Endothelial cell of umbilical vein (primary cell): Measurements from ENCODE around the gene PITPNM3. TPM values are rescaled to one million over a fixed set of nuclear protein-coding genes. Genes with fewer than 3 reads are reported as not detected.

Source experiments
- BruUV-seq: library from RNA; stranded (reverse); fragments of 400-500 nt; replicated peaks from 2 replicates; lab custom pipeline; 2021; lab: Mats Ljungman, UMichigan
- CTCF ChIA-PET: fragments of 300-600, 350-600 bp; sonication (Branson Sonifier 250); formaldehyde crosslinking; loops from one replicate; lab custom pipeline; 2021; ENCODE audit warnings: antibody characterized with exemption, inconsistent platforms; lab: Charles Lee
- POLR2A ChIA-PET: fragments of 300-600, 350-600 bp; sonication (Branson Sonifier 250); formaldehyde crosslinking; loops from one replicate; lab custom pipeline; 2021; ENCODE audit warnings: antibody characterized with exemption, inconsistent platforms; lab: Charles Lee
- DNase-seq: peaks from one replicate; pipeline ENCODE4 v3.0.0-alpha.2; 2011; ENCODE audit warnings: low read depth, low spot score
- FAIRE-seq: peaks from 2 replicates; lab custom pipeline; 2011; peaks lifted over from hg19 to GRCh38; lab: Jason Lieb, UNC
- H2AFZ ChIP-seq: 2 replicates; pipeline ENCODE4 v1.6.0; 2012; ENCODE audit warnings: low read depth, low read length, control low read depth, inconsistent platforms
- H3K27ac ChIP-seq: 2 replicates; pipeline ENCODE4 v1.5.1; 2011; ENCODE audit warnings: low read depth, mild to moderate bottlenecking, control low read depth, low read length, moderate library complexity; ENCODE audit not compliant: insufficient read depth
- H3K27me3 ChIP-seq, 2 experiments: 2 replicates each; pipeline versions ENCODE4 v1.6.0 to v1.6.1; 2011; ENCODE audit warnings: low read length in 2 of 2, mixed read lengths in 1 of 2; ENCODE audit not compliant: control insufficient read depth in 2 of 2, insufficient read depth in 2 of 2
- H3K36me3 ChIP-seq, 2 experiments: 2 replicates in 1 of 2; 3 replicates in 1 of 2; pipeline ENCODE4 v1.5.1; 2011; ENCODE audit warnings: low read length in 2 of 2, mild to moderate bottlenecking in 1 of 2, moderate library complexity in 1 of 2; ENCODE audit not compliant: control insufficient read depth in 2 of 2, insufficient read depth in 2 of 2; ENCODE audit errors: extremely low read depth in 1 of 2
- H3K4me1 ChIP-seq: 3 replicates; pipeline ENCODE4 v1.5.1; 2011; ENCODE audit warnings: mild to moderate bottlenecking, low read length; ENCODE audit not compliant: control insufficient read depth, insufficient read depth; ENCODE audit errors: extremely low read depth
- H3K4me2 ChIP-seq: 2 replicates; pipeline ENCODE4 v1.6.1; 2011; ENCODE audit warnings: low read length, control low read depth, mixed read lengths; ENCODE audit not compliant: insufficient read depth
- H3K4me3 ChIP-seq, 3 experiments: fragments of 200-600 bp in 1 of 3; sonication (generic), shearing (Covaris generic) in 1 of 3; replicated peaks in 1 of 3; 2 replicates each; pipeline ENCODE4 v1.5.1; 2011 to 2016; ENCODE audit warnings: control low read depth in 3 of 3, low read length in 3 of 3, mild to moderate bottlenecking in 2 of 3, inconsistent platforms in 1 of 3, low read depth in 1 of 3, moderate library complexity in 1 of 3; ENCODE audit not compliant: insufficient read depth in 1 of 3
- H3K79me2 ChIP-seq: 2 replicates; pipeline ENCODE4 v1.6.0; 2012; ENCODE audit warnings: low read length, inconsistent platforms; ENCODE audit not compliant: control insufficient read depth, insufficient read depth
- H3K9ac ChIP-seq: replicated peaks from 2 replicates; pipeline ENCODE3; 2011; ENCODE audit warnings: low read length, control low read depth; ENCODE audit not compliant: insufficient read depth; ENCODE audit errors: extremely low read depth
- H3K9me1 ChIP-seq: replicated peaks from 3 replicates; pipeline ENCODE4 v1.6.0; 2011; ENCODE audit warnings: mild to moderate bottlenecking, low read length; ENCODE audit not compliant: control insufficient read depth, insufficient read depth; ENCODE audit errors: extremely low read depth
- H3K9me3 ChIP-seq: replicated peaks from 2 replicates; pipeline ENCODE4 v1.5.1; 2012; ENCODE audit warnings: low read length, inconsistent platforms; ENCODE audit not compliant: control insufficient read depth, insufficient read depth
- H4K20me1 ChIP-seq: replicated peaks from 2 replicates; pipeline ENCODE3; 2011; ENCODE audit warnings: mild to moderate bottlenecking, low read length; ENCODE audit not compliant: control insufficient read depth, insufficient read depth; ENCODE audit errors: extremely low read depth
- CTCF ChIP-seq, 2 donors: IDR thresholded peaks; 1 replicate in 1 of 2; 2 replicates in 1 of 2; pipeline ENCODE4 v1.5.1; 2011; ENCODE audit warnings: low read length in 2 of 2, mild to moderate bottlenecking in 2 of 2, moderate library complexity in 2 of 2, control low read depth in 1 of 2, inconsistent platforms in 1 of 2, low read depth in 1 of 2; ENCODE audit not compliant: insufficient read depth in 1 of 2; ENCODE audit errors: extremely low read depth in 1 of 2
- EZH2 ChIP-seq: IDR thresholded peaks from 2 replicates; pipeline ENCODE4 v1.6.1; 2012; ENCODE audit warnings: borderline replicate concordance, low read depth, mild to moderate bottlenecking, moderate library complexity, low read length, inconsistent platforms; ENCODE audit not compliant: severe bottlenecking
- FOS ChIP-seq: IDR thresholded peaks from 2 replicates; pipeline ENCODE4 v1.6.1; 2011; ENCODE audit warnings: mild to moderate bottlenecking, low read length, moderate library complexity, borderline replicate concordance; ENCODE audit not compliant: insufficient read depth
- GATA2 ChIP-seq: IDR thresholded peaks from 2 replicates; pipeline ENCODE4 v1.7.0; 2011; ENCODE audit warnings: low read depth, mild to moderate bottlenecking, moderate library complexity, mixed read lengths, low read length; ENCODE audit not compliant: insufficient read length, insufficient read depth
- JUN ChIP-seq: IDR thresholded peaks from 2 replicates; pipeline ENCODE4 v1.6.1; 2011; ENCODE audit warnings: borderline replicate concordance, low read depth; ENCODE audit not compliant: insufficient read length, insufficient read depth
- MAX ChIP-seq: IDR thresholded peaks from 2 replicates; pipeline ENCODE4 v1.6.1; 2011; ENCODE audit not compliant: insufficient read depth, insufficient read length
- MYC ChIP-seq: IDR thresholded peaks from one replicate; pipeline ENCODE4 v1.6.1; 2011; ENCODE audit warnings: mild to moderate bottlenecking, low read depth, low read length
- POLR2A ChIP-seq: IDR thresholded peaks from 2 replicates; pipeline ENCODE4 v1.6.1; 2012; ENCODE audit warnings: low read depth, mild to moderate bottlenecking, control low read depth, low read length
- POLR2AphosphoS5 ChIP-seq: IDR thresholded peaks from 2 replicates; pipeline ENCODE4 v1.6.1; 2012; ENCODE audit warnings: low read depth, mild to moderate bottlenecking, control low read depth, low read length, moderate library complexity; ENCODE audit not compliant: insufficient read depth
- dilution Hi-C: fragments of 300-500 bp; cut with MboI; formaldehyde crosslinking; loops from one replicate; pipeline ENCODE4 v1.15.0; 2019; ENCODE audit warnings: low sequenced_read_pairs; ENCODE audit not compliant: extremely low pct_ligation_motif_present
- intact Hi-C: fragments of 100-400 bp; cut with micrococcal nuclease; formaldehyde crosslinking; loops from one replicate; pipeline ENCODE4 v1.10.0; 2022
- polyA plus RNA-seq, 4 experiments: library from polyadenylated mRNA; depleted of rRNA in 3 of 4; stranded (reverse) in 3 of 4; unstranded in 1 of 4; fragments of >200 nt; gene quantifications; 2 replicates each; pipeline versions ENCODE4 v1.2.1 to v1.2.3, GENCODE V29; 2011 to 2012; ENCODE audit warnings: missing spikeins in 1 of 4
- total RNA-seq: library from RNA; stranded (reverse); gene quantifications from 2 replicates; pipeline ENCODE4 v1.2.3, GENCODE V29; 2021

Gene PITPNM3
- total and polyA plus RNA-seq, 2 donors (not counting 3 experiments of a cell fraction or from before 2014, with no cell fraction given), result 1.0 to 1.9 TPM

GRCh38 chr17:6452471-6453266, 103.7 kb downstream of the PITPNM3 start:
- no TSS peak for BruUV-seq
- intact Hi-C loops, result no loop called here

More at GRCh38 chr17:6452471-6453266, 103.7 kb downstream of the PITPNM3 start:
- H3K4me2 ChIP-seq, result no peak overlapping the region
- no peak for TF ChIP-seq GATA2
- TF ChIP-seq POLR2AphosphoS5, result no peak
- no peak for TF ChIP-seq EZH2
- no peak for TF ChIP-seq FOS
- TF ChIP-seq POLR2A, result no peak
- no peak for TF ChIP-seq MAX
- no peak for TF ChIP-seq CTCF (IDR thresholded peaks at IDR 0.05; ENCODE audit: extremely low read depth in 1 of 2, insufficient read depth in 1 of 2, low read depth in 1 of 2, low read length in 2 of 2)
- TF ChIP-seq MYC, result no peak
- no peak for TF ChIP-seq JUN
- H3K36me3 ChIP-seq, result no peaks in the 10 kb centered on the region
- no peaks in the 10 kb centered on the region for H3K9me3 ChIP-seq
- ChIA-PET CTCF (interaction anchor here (1.1 to 2.0 kb wide), 2 partner anchors 16 to 20 kb away, joined by 3 to 10 read pairs; no protein-coding TSS in a partner anchor), POLR2A (interaction anchor here (0.6 kb wide), 1 partner anchor 152 kb away, joined by 5 read pairs; no protein-coding TSS in a partner anchor)
- H3K27me3 ChIP-seq, result peaks cover 0 to 3% of the 10 kb centered on the region in 2 experiments
- dilution Hi-C loops, result no loop called here
- FAIRE-seq (no peak), DNase-seq (no peak)
- peaks cover 20% of the 10 kb centered on the region for H3K4me1 ChIP-seq
- H3K27ac ChIP-seq, result no peak overlapping the region
- H3K9me1 ChIP-seq, result no peaks in the 10 kb centered on the region
- no peaks in the 10 kb centered on the region for H4K20me1 ChIP-seq
- H2AFZ ChIP-seq, result no peak overlapping the region
- no peak overlapping the region for H3K4me3 ChIP-seq
- no peaks in the 10 kb centered on the region for H3K79me2 ChIP-seq
- H3K9ac ChIP-seq, result no peak overlapping the region
